HG02588 (cell line): ENCODE results near the gene LIFR.
A peak's percentile ranks its signal among the peaks of the same experiment; 100 is the strongest.

Experiments
- ATAC-seq: cut with Tn5 transposase; IDR thresholded peaks from one replicate; pipeline ENCODE4 v1.9.1; 2021; ENCODE audit warnings: mild to moderate bottlenecking, moderate library complexity; ENCODE audit not compliant: unreplicated experiment

LIFR gene

DNA sequence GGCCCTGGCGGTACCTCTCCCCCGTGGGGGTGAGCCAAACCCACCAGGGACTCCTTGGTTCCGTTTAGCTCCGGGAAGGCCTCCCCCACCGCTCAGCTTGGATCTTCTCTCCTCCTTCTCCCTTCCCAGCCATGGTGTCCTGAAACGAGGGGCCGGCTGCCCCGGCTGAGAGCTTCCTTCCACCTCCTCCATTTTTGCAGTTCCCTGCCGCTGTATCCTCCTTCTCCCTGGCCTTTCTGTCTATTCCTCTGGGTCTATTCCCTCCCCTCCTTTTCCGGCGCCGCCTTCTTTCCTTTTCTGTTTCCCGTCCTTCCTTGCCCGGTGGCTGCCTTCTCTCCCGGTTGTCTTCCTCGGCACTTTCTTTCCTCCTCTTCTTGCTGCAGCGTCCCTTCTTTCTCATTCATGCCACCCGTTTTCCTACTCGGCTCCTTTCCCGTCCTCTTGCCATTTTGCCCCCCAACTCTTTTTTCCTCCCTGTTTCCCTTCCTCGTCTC is 110.4 kb downstream of the LIFR start:
- ATAC-seq, result no peak

- no peak for ATAC-seq
Measured at GRCh38 chr5:38445374-38446028, 110.9 kb downstream of the LIFR start.

DNA sequence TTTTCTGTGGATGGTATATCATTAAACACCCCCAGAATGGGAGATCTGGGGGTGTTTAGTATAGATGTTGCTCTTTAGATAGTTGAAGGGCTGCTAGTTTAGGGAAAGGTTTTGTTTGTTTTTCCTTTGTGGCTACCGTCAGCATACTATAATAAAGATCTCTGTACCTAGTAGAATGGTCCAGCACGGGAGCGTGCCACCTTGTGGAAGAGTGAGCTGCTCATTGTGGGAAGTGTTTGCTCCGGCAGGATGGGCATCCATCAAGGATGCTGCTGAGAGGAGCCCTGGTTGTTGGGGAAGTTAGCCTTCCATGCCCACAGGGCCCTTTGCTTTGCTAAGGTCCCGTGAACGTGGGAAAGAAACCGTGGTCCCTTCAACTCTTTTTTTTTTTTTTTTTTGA is 113.1 kb downstream of the LIFR start:
- ATAC-seq, result no peak

DNA sequence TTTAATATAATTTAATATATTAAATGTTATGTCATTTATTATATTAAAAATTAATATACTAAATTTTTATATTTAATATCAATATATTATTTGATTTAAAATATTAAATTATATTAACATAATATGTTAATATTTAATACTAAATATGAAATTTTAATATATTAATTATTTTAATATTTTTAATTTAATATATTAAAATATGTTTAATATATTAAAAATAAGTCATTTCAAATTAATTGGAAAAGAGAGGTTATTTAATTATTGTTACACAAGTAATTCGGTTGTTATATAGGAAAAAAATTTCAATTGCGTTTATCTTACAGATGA is 114.2 kb downstream of the LIFR start:
- ATAC-seq, result no peak

DNA sequence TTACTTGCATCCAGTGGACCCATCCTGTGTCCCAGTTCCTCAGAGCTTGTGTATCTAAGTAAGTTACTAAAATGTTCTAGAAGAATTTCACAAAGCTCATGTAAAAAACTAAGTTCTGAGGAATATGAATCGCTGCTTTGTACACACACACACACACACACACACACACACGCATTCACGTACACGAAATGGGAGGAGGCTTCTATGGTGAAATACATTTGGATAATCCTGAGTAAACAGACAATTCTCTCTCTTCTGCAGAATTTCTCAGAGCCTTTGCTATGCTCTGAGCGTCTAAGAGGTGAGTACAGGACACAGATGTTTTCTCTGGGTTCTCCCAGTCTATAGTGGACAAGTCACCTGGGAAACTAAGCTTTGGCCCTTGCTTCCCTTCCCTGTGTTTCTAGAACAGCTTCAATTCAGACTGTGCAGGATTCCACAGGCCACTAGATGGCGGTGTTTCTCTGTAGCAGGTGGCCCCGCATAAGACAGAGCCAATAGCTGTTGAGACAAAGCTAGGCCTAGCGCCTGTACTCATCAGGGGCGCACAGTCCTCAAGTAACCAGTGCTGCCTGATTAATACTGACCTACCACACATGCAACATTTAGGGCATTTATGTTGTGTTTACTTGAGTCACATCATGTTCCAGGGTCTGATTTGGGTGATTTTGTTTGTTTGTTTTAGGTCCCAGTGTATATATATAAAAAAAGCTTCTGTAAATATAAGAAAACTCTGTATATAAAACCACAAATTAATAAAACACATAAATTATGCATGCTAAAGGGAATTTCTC is 114.8 kb downstream of the LIFR start:
- ATAC-seq, result peak; percentile 98

DNA sequence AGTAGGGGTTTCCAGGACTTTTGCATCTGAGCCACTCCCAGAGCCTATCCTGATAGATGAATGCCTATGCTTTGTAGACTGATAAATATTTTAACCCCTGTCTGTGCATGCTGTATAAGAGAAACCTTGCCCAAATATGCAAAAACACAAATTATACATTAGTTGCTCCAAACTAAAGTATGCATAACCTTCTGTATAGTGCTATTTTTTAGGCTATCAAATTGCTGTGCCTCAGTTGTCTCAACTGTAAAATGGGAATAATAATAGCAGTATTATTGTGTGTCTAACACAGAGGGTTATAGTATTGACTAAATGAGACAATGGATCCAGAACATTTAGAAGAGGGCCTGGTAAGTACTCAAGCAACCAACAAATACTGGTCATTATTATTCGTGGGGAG is 117.7 kb downstream of the LIFR start:
- ATAC-seq, result no peak

DNA sequence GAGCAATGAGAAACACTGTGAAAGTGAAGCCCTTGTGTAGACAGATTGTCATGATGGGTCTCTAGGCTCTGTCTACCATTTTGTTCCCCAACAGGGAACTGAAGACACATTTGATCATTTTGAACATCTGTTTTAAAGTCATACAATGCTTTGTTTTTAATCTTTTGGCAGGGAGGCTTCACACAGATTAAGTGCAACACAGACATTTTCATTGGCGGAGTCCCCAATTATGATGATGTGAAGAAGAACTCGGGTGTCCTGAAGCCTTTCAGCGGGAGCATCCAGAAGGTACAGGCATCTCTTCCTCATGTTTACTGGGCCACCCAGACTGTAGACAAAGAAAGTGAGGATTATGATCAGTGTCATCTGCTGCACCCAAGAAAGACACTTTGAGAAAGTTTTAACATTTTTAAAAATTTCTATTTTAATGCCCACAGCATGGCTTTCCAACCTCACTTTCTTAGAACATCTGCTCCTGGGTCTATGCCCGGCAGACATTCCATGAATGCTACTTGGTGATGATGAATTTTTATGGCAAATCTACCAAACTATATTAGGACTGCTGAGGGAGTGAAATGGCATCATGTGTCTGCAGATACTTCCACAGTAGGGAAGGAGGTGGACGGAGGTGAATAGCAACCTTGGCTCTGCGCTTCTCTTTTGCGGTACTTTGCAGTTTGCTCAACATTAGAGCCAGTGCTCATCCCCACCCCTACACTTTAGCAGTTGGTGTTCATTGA is 121.3 kb downstream of the LIFR start:
- ATAC-seq, result no peak

- ATAC-seq, result no peak
Measured at GRCh38 chr5:38433160-38433861, 123.1 kb downstream of the LIFR start.

GRCh38 chr5:38431242-38431853 is 125.1 kb downstream of the LIFR start:
- ATAC-seq, result no peak

GRCh38 chr5:38426986-38427950 is 129.2 kb downstream of the LIFR start:
- no peak for ATAC-seq

DNA sequence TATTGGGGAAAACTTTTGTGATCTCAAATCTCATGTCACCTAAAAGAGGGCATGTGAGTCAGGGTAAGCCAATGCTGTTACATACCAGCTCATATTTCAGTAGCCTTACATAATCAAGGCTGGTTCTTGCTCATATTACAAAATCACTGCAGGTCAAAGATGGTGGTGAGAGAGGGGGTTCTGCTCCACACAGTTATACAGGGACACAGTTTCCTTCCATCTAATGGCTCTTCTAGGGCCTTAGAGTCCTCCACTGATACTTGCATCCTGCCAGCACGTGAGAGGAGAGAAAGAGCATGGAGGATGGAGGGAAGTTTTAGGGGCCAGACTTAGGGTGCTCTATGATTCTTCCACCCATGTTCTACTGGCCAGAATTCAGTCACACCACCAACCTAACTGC is 130.0 kb downstream of the LIFR start:
- ATAC-seq, result no peak
